A673 (cell line): ENCODE results near the gene C1orf94. TPM values are rescaled to one million over a fixed set of nuclear protein-coding genes. Genes with fewer than 3 reads are reported as not detected.

Experiments used
- BruUV-seq: library from RNA; stranded (reverse); fragments of 400-500 nt; replicated peaks from 2 replicates; lab custom pipeline; 2021; lab: Mats Ljungman, UMichigan
- CTCF ChIA-PET: fragments of 300-600 bp; sonication (Branson Sonifier 250); formaldehyde crosslinking; loops from one replicate; lab custom pipeline; 2022; ENCODE audit warnings: antibody characterized with exemption; lab: Charles Lee
- POLR2A ChIA-PET: fragments of 300-600 bp; sonication (Branson Sonifier 250); formaldehyde crosslinking; loops from one replicate; lab custom pipeline; 2022; ENCODE audit warnings: antibody characterized with exemption; ENCODE audit not compliant: low non-redundant PET; lab: Charles Lee
- DNase-seq: peaks from one replicate; pipeline ENCODE4 v3.0.0-alpha.2; 2015; ENCODE audit warnings: low spot score
- H3K27ac ChIP-seq: fragments of 200-600 bp; sonication (generic); 2 replicates; pipeline ENCODE4 v1.5.1; 2016; ENCODE audit warnings: mixed run types, low read depth, mild to moderate bottlenecking, mixed read lengths, antibody characterized with exemption, low read length; ENCODE audit not compliant: poor library complexity, severe bottlenecking
- H3K27me3 ChIP-seq: fragments of 200-600 bp; sonication (generic); replicated peaks from 2 replicates; pipeline ENCODE4 v1.6.1; 2017; ENCODE audit warnings: mixed run types, low read depth, mild to moderate bottlenecking, mixed read lengths, antibody characterized with exemption, low read length; ENCODE audit not compliant: insufficient read depth, poor library complexity
- H3K36me3 ChIP-seq: fragments of 200-600 bp; sonication (generic); 2 replicates; pipeline ENCODE4 v1.6.1; 2016; ENCODE audit warnings: mixed run types, mild to moderate bottlenecking, mixed read lengths, antibody characterized with exemption, low read length; ENCODE audit not compliant: insufficient read depth, poor library complexity, severe bottlenecking
- H3K4me1 ChIP-seq: fragments of 200-600 bp; sonication (generic); 2 replicates; pipeline ENCODE4 v1.6.1; 2017; ENCODE audit warnings: mixed run types, mild to moderate bottlenecking, mixed read lengths, antibody characterized with exemption, low read length; ENCODE audit not compliant: insufficient read depth, poor library complexity, severe bottlenecking
- H3K4me3 ChIP-seq: fragments of 200-600 bp; sonication (generic); 2 replicates; pipeline ENCODE4 v1.5.1; 2016; ENCODE audit warnings: low read depth, mixed run types, mild to moderate bottlenecking, mixed read lengths, low read length; ENCODE audit not compliant: poor library complexity, severe bottlenecking
- H3K9me3 ChIP-seq: fragments of 200-600 bp; sonication (generic); 2 replicates; pipeline ENCODE4 v1.6.1; 2016; ENCODE audit warnings: mixed run types, low read depth, mild to moderate bottlenecking, mixed read lengths, antibody characterized with exemption, low read length; ENCODE audit not compliant: poor library complexity, severe bottlenecking
- EZH2 ChIP-seq: fragments of 200-600 bp; sonication (generic); IDR thresholded peaks from 2 replicates; pipeline ENCODE4 v1.6.1; 2017; ENCODE audit warnings: borderline replicate concordance, low read depth, mild to moderate bottlenecking, mixed read lengths, antibody characterized with exemption, low read length; ENCODE audit not compliant: poor library complexity, severe bottlenecking
- intact Hi-C: fragments of 100-400 bp; cut with micrococcal nuclease; formaldehyde crosslinking; loops from one replicate; pipeline ENCODE4 v1.10.0; 2022; ENCODE audit not compliant: unreplicated experiment
- total RNA-seq: library from RNA; stranded (reverse); gene quantifications from 2 replicates; pipeline ENCODE4 v1.2.3, GENCODE V29; 2021
- TF ChIP-seq, protein P1 (sequence below): fragments of 300-800, 200-600 bp; sonication (generic); conservative IDR thresholded peaks from 2 replicates; pipeline ENCODE4 v1.5.1; 2017; ENCODE audit warnings: low read depth, mild to moderate bottlenecking, antibody characterized with exemption, low read length, moderate library complexity, mixed read lengths

C1orf94 gene
- total RNA-seq, 1 experiment from 2014 or later, result 0.34 TPM

DNA sequence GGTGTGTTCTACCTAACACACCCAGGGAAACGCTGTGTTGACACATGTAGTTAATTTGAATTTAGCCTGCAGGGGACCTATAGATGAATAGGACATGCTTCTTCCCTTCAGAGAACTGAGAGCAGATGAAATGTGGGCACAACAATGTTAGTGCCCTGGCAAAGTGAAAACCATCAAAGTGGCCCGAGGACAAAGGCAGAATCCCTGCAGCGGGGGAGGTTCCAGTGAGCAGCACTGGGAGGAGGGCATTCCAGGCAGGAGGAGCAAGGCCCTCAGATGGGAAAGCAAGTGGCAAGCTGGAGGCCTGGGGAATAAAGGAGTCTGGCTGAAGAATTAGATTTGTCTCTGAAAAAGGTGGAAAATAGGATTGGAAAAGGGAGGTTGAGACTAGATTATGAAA, 37.2 kb downstream of the C1orf94 start:
- no peaks in the 10 kb centered on the region for H3K9me3 ChIP-seq
- ChIA-PET CTCF (no interaction called here), POLR2A (no interaction called here)
- no peaks in the 10 kb centered on the region for H3K4me1 ChIP-seq
- no peaks in the 10 kb centered on the region for H3K36me3 ChIP-seq
- no peak overlapping the region for H3K27ac ChIP-seq
- H3K4me3 ChIP-seq, result no peak overlapping the region
- H3K27me3 ChIP-seq, result peaks cover 8% of the 10 kb centered on the region
- DNase-seq, result no peak
- no TSS peak for BruUV-seq
- TF ChIP-seq EZH2, result no peak
- TF ChIP-seq, protein P1, sequence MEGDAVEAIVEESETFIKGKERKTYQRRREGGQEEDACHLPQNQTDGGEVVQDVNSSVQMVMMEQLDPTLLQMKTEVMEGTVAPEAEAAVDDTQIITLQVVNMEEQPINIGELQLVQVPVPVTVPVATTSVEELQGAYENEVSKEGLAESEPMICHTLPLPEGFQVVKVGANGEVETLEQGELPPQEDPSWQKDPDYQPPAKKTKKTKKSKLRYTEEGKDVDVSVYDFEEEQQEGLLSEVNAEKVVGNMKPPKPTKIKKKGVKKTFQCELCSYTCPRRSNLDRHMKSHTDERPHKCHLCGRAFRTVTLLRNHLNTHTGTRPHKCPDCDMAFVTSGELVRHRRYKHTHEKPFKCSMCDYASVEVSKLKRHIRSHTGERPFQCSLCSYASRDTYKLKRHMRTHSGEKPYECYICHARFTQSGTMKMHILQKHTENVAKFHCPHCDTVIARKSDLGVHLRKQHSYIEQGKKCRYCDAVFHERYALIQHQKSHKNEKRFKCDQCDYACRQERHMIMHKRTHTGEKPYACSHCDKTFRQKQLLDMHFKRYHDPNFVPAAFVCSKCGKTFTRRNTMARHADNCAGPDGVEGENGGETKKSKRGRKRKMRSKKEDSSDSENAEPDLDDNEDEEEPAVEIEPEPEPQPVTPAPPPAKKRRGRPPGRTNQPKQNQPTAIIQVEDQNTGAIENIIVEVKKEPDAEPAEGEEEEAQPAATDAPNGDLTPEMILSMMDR, result no peak
- intact Hi-C loops, result no loop called here

DNA sequence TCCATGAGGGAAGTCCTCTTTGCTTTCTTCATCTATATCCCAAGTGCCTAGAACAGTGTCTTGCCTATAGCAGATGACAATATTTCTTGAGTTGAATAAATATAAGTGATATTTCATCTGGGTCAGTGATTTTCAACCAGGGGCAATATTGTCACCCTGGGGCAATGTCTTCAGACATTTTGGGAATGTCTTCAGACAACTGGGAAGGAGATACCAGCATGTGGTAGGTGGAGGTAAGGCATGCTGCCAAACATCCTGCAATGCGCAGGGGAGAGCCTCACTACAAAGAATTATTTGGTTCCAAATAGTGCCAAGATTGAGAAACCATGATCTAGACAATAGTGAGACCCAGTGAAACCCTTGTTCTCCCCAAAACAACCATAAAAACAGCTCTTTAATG, 54.7 kb downstream of the C1orf94 start:
- CTCF ChIA-PET, result no interaction called here
- intact Hi-C loops, result no loop called here
- Histone ChIP-seq H3K4me3 (no peak overlapping the region), H3K36me3 (no peaks in the 10 kb centered on the region), H3K4me1 (no peaks in the 10 kb centered on the region), H3K9me3 (no peaks in the 10 kb centered on the region), H3K27me3 (peaks cover 26% of the 10 kb centered on the region), H3K27ac (no peak overlapping the region)
- DNase-seq, result no peak
- TF ChIP-seq EZH2, result no peak
- TF ChIP-seq, protein P1, result no peak
- BruUV-seq, result no TSS peak
- POLR2A ChIA-PET, result no interaction called here

- intact Hi-C loops, result no loop called here
- no TSS peak for BruUV-seq
- Histone ChIP-seq H3K4me1 (no peaks in the 10 kb centered on the region), H3K9me3 (no peaks in the 10 kb centered on the region), H3K27me3 (peaks cover 26% of the 10 kb centered on the region), H3K27ac (no peak overlapping the region), H3K36me3 (no peaks in the 10 kb centered on the region), H3K4me3 (no peak overlapping the region)
- TF ChIP-seq, protein P1, result no peak
- TF ChIP-seq EZH2, result no peak
- CTCF ChIA-PET, result no interaction called here
- DNase-seq, result no peak
- POLR2A ChIA-PET, result no interaction called here
Observed at GRCh38 chr1:34235594-34235993, 58.9 kb downstream of the C1orf94 start.
